Keratinocyte (primary cell): Measurements from ENCODE around the gene POLR1H. TPM values are rescaled to one million over a fixed set of nuclear protein-coding genes. Genes with fewer than 3 reads are reported as not detected.

ENCODE experiments used
- DNase-seq: peaks from one replicate; pipeline ENCODE4 v3.0.0-alpha.2; 2011; ENCODE audit warnings: low read depth, missing footprints, low spot score
- FAIRE-seq: peaks from 2 replicates; lab custom pipeline; 2011; peaks lifted over from hg19 to GRCh38; lab: Jason Lieb, UNC
- H2AFZ ChIP-seq: 2 replicates; pipeline ENCODE4 v1.6.0; 2012; ENCODE audit warnings: low read length, control low read depth, inconsistent platforms; ENCODE audit not compliant: control insufficient read depth
- H3K27ac ChIP-seq: 2 replicates; pipeline ENCODE4 v1.5.1; 2011; ENCODE audit warnings: low read length; ENCODE audit not compliant: control insufficient read depth, insufficient read depth
- H3K27me3 ChIP-seq: 3 replicates; pipeline ENCODE4 v1.6.0; 2011; ENCODE audit warnings: low read length; ENCODE audit not compliant: control insufficient read depth, insufficient read depth; ENCODE audit errors: extremely low read depth
- H3K36me3 ChIP-seq, 2 experiments: 2 replicates in 1 of 2; 3 replicates in 1 of 2; pipeline ENCODE4 v1.5.1; 2011; ENCODE audit warnings: low read length in 2 of 2, mild to moderate bottlenecking in 1 of 2; ENCODE audit not compliant: control insufficient read depth in 2 of 2, insufficient read depth in 2 of 2; ENCODE audit errors: extremely low read depth in 1 of 2
- H3K4me1 ChIP-seq: 3 replicates; pipeline ENCODE4 v1.5.1; 2011; ENCODE audit warnings: low read length; ENCODE audit not compliant: control insufficient read depth, insufficient read depth; ENCODE audit errors: extremely low read depth
- H3K4me2 ChIP-seq: 3 replicates; pipeline ENCODE4 v1.6.0; 2011; ENCODE audit warnings: low read depth, low read length; ENCODE audit not compliant: control insufficient read depth, insufficient read depth; ENCODE audit errors: extremely low read depth
- H3K4me3 ChIP-seq, 3 experiments: fragments of 200-600 bp in 1 of 3; sonication (generic) in 1 of 3; 2 replicates in 2 of 3; 3 replicates in 1 of 3; pipeline ENCODE4 v1.5.1; 2011 to 2016; ENCODE audit warnings: low read length in 3 of 3, mild to moderate bottlenecking in 3 of 3, control low read depth in 2 of 3, inconsistent platforms in 1 of 3, low read depth in 1 of 3, mixed read lengths in 1 of 3, mixed run types in 1 of 3, moderate library complexity in 1 of 3; ENCODE audit not compliant: control insufficient read depth in 2 of 3, insufficient read depth in 2 of 3; ENCODE audit errors: extremely low read depth in 1 of 3
- H3K79me2 ChIP-seq: 2 replicates; pipeline ENCODE4 v1.6.0; 2012; ENCODE audit warnings: low read length; ENCODE audit not compliant: control insufficient read depth, insufficient read depth
- H3K9ac ChIP-seq: 3 replicates; pipeline ENCODE4 v1.6.0; 2011; ENCODE audit warnings: low read length; ENCODE audit not compliant: control insufficient read depth, insufficient read depth; ENCODE audit errors: extremely low read depth
- H3K9me1 ChIP-seq: 3 replicates; pipeline ENCODE4 v1.6.0; 2011; ENCODE audit warnings: low read length; ENCODE audit not compliant: control insufficient read depth, insufficient read depth; ENCODE audit errors: extremely low read depth
- H3K9me3 ChIP-seq: 2 replicates; pipeline ENCODE4 v1.5.1; 2012; ENCODE audit warnings: low read depth, low read length; ENCODE audit not compliant: control insufficient read depth
- H4K20me1 ChIP-seq: 3 replicates; pipeline ENCODE4 v1.6.0; 2011; ENCODE audit warnings: low read length; ENCODE audit not compliant: control insufficient read depth, insufficient read depth; ENCODE audit errors: extremely low read depth
- EZH2 ChIP-seq: IDR thresholded peaks from one replicate; pipeline ENCODE4 v1.6.1; 2012; ENCODE audit warnings: inconsistent platforms, mild to moderate bottlenecking, low read length, moderate library complexity
- dilution Hi-C: fragments of 300-500 bp; cut with MboI; formaldehyde crosslinking; loops from one replicate; pipeline ENCODE4 v1.7.0; 2020; ENCODE audit warnings: low sequenced_read_pairs; ENCODE audit not compliant: extremely low pct_ligation_motif_present
- polyA plus RNA-seq, 5 experiments: library from polyadenylated mRNA; depleted of rRNA in 3 of 5; stranded (reverse) in 3 of 5; stranded (forward) in 1 of 5; unstranded in 1 of 5; fragments of >200 nt; gene quantifications; 1 replicate in 1 of 5; 2 replicates in 3 of 5; 3 replicates in 1 of 5; pipeline versions ENCODE4 v1.2.1 to v1.2.3, GENCODE V29; 2011 to 2012; ENCODE audit warnings: missing spikeins in 2 of 5, low read depth in 1 of 5, low replicate concordance in 1 of 5
- TF ChIP-seq, protein P1 (sequence below), 3 experiments: IDR thresholded peaks in 1 of 3; conservative IDR thresholded peaks in 1 of 3; optimal IDR thresholded peaks in 1 of 3; 2 replicates in 2 of 3; 3 replicates in 1 of 3; pipeline versions ENCODE3 to v1.5.1; 2011; ENCODE audit warnings: low read length in 3 of 3, mild to moderate bottlenecking in 3 of 3, moderate library complexity in 2 of 3, control low read depth in 1 of 3, inconsistent platforms in 1 of 3; ENCODE audit not compliant: insufficient read depth in 2 of 3; ENCODE audit errors: extremely low read depth in 1 of 3

POLR1H gene
- polyA plus RNA-seq, 1 donor (not counting 4 experiments of a cell fraction or from before 2014, with no cell fraction given) = 28.8 TPM

GRCh38 chr6:30042476-30042875, 18.6 kb upstream of the POLR1H start:
- H3K4me1 ChIP-seq = peaks cover 7% of the 10 kb centered on the region
- H4K20me1 ChIP-seq = no peaks in the 10 kb centered on the region
- dilution Hi-C loops = no loop called here
- H3K4me3 ChIP-seq = no peak overlapping the region
- no peaks in the 10 kb centered on the region for H3K27me3 ChIP-seq
- H3K36me3 ChIP-seq = peaks cover 0 to 3% of the 10 kb centered on the region in 2 experiments
- no peak overlapping the region for H2AFZ ChIP-seq
- no peaks in the 10 kb centered on the region for H3K9me3 ChIP-seq
- no peak for TF ChIP-seq EZH2
- TF ChIP-seq, protein P1, sequence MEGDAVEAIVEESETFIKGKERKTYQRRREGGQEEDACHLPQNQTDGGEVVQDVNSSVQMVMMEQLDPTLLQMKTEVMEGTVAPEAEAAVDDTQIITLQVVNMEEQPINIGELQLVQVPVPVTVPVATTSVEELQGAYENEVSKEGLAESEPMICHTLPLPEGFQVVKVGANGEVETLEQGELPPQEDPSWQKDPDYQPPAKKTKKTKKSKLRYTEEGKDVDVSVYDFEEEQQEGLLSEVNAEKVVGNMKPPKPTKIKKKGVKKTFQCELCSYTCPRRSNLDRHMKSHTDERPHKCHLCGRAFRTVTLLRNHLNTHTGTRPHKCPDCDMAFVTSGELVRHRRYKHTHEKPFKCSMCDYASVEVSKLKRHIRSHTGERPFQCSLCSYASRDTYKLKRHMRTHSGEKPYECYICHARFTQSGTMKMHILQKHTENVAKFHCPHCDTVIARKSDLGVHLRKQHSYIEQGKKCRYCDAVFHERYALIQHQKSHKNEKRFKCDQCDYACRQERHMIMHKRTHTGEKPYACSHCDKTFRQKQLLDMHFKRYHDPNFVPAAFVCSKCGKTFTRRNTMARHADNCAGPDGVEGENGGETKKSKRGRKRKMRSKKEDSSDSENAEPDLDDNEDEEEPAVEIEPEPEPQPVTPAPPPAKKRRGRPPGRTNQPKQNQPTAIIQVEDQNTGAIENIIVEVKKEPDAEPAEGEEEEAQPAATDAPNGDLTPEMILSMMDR (optimal IDR thresholded peaks at IDR 0.05 in 1 of 3, IDR thresholded peaks at IDR 0.05 in 1 of 3, conservative IDR thresholded peaks at IDR 0.05 in 1 of 3; ENCODE audit: extremely low read depth in 1 of 3, insufficient read depth in 2 of 3, low read length in 3 of 3) = no peak
- no peaks in the 10 kb centered on the region for H3K79me2 ChIP-seq
- FAIRE-seq = no peak
- DNase-seq = no peak
- H3K27ac ChIP-seq = no peak overlapping the region
- no peak overlapping the region for H3K9ac ChIP-seq
- no peak overlapping the region for H3K4me2 ChIP-seq
- no peaks in the 10 kb centered on the region for H3K9me1 ChIP-seq

- dilution Hi-C loops = no loop called here
- H3K27ac ChIP-seq = no peak overlapping the region
- no peak for DNase-seq
- peaks cover 0 to 3% of the 10 kb centered on the region in 2 experiments for H3K36me3 ChIP-seq
- H3K4me1 ChIP-seq = peaks cover 7% of the 10 kb centered on the region
- no peak overlapping the region for H3K9ac ChIP-seq
- H3K9me3 ChIP-seq = no peaks in the 10 kb centered on the region
- no peaks in the 10 kb centered on the region for H3K79me2 ChIP-seq
- no peak overlapping the region for H2AFZ ChIP-seq
- H3K4me2 ChIP-seq = no peak overlapping the region
- TF ChIP-seq, protein P1 (optimal IDR thresholded peaks at IDR 0.05 in 1 of 3, IDR thresholded peaks at IDR 0.05 in 1 of 3, conservative IDR thresholded peaks at IDR 0.05 in 1 of 3; ENCODE audit: extremely low read depth in 1 of 3, insufficient read depth in 2 of 3, low read length in 3 of 3) = no peak
- no peak for TF ChIP-seq EZH2
- no peak overlapping the region for H3K4me3 ChIP-seq
- FAIRE-seq = no peak
- no peaks in the 10 kb centered on the region for H4K20me1 ChIP-seq
- no peaks in the 10 kb centered on the region for H3K9me1 ChIP-seq
- H3K27me3 ChIP-seq = no peaks in the 10 kb centered on the region
These were observed 18.2 kb upstream of the POLR1H start for GRCh38 chr6:30042914-30043313.
